H1 (cell line): ENCODE results near the gene CDC42SE2. TPM values are rescaled to one million over a fixed set of nuclear protein-coding genes. Genes with fewer than 3 reads are reported as not detected.

Source experiments
- CTCF ChIA-PET: fragments of 300-600 bp; sonication (Branson Sonifier 250); formaldehyde crosslinking; loops from one replicate; lab custom pipeline; 2021; ENCODE audit not compliant: partially characterized antibody; lab: Charles Lee
- POLR2A ChIA-PET: fragments of 300-600 bp; sonication (Branson Sonifier 250); formaldehyde crosslinking; loops from one replicate; lab custom pipeline; 2021; ENCODE audit warnings: inconsistent platforms; ENCODE audit not compliant: partially characterized antibody; lab: Charles Lee
- DNase-seq, 2 experiments: peaks; one replicate each; pipeline versions ENCODE4 v3.0.0 to v3.0.0-alpha.2; 2010 to 2022; ENCODE audit warnings: low spot score in 2 of 2, low read depth in 1 of 2, mixed read lengths in 1 of 2
- FAIRE-seq: peaks from 2 replicates; lab custom pipeline; 2011; peaks lifted over from hg19 to GRCh38; lab: Jason Lieb, UNC
- H2AFZ ChIP-seq: 2 replicates; pipeline ENCODE4 v1.8.1; 2012; ENCODE audit warnings: low read length, inconsistent platforms
- H2AK5ac ChIP-seq: 2 replicates; pipeline ENCODE4 v1.6.1; 2013; ENCODE audit warnings: low read depth, low read length
- H2BK120ac ChIP-seq: replicated peaks from 2 replicates; pipeline ENCODE3; 2013; ENCODE audit warnings: low read depth, low read length, inconsistent platforms
- H2BK12ac ChIP-seq: 2 replicates; pipeline ENCODE4 v1.6.1; 2013; ENCODE audit warnings: low read depth, low read length
- H2BK15ac ChIP-seq: 2 replicates; pipeline ENCODE4 v1.6.1; 2013; ENCODE audit warnings: low read length
- H2BK20ac ChIP-seq: 2 replicates; pipeline ENCODE4 v1.6.1; 2013; ENCODE audit warnings: low read length
- H2BK5ac ChIP-seq: 2 replicates; pipeline ENCODE4 v1.6.1; 2013; ENCODE audit warnings: low read depth, low read length
- H3K14ac ChIP-seq: 2 replicates; pipeline ENCODE4 v1.6.1; 2013; ENCODE audit warnings: inconsistent platforms; ENCODE audit not compliant: insufficient read length
- H3K18ac ChIP-seq: 2 replicates; pipeline ENCODE4 v1.6.1; 2013; ENCODE audit warnings: low read length; ENCODE audit errors: extremely low read depth
- H3K23ac ChIP-seq: 2 replicates; pipeline ENCODE4 v1.6.1; 2013; ENCODE audit warnings: inconsistent platforms; ENCODE audit not compliant: insufficient read length
- H3K23me2 ChIP-seq: 2 replicates; pipeline ENCODE4 v1.6.1; 2013; ENCODE audit warnings: low read depth, low read length
- H3K27ac ChIP-seq: 2 replicates; pipeline ENCODE4 v1.6.1; 2011; ENCODE audit warnings: low read depth, low read length, inconsistent platforms
- H3K27me3 ChIP-seq, 4 experiments: replicated peaks in 1 of 4; 1 replicate in 1 of 4; 2 replicates in 3 of 4; pipeline versions ENCODE4 v1.6.1 to v1.8.1; 2011 to 2013; ENCODE audit warnings: low read length in 3 of 4, mild to moderate bottlenecking in 3 of 4, inconsistent platforms in 2 of 4, mixed read lengths in 2 of 4, moderate library complexity in 1 of 4; ENCODE audit not compliant: control insufficient read depth in 3 of 4, insufficient read depth in 3 of 4; ENCODE audit errors: extremely low read depth in 1 of 4
- H3K36me3 ChIP-seq, 4 experiments: 2 replicates each; pipeline versions ENCODE4 v1.6.1 to v1.8.1; 2011 to 2013; ENCODE audit warnings: mild to moderate bottlenecking in 4 of 4, low read length in 3 of 4, moderate library complexity in 2 of 4, control low read depth in 1 of 4, inconsistent platforms in 1 of 4; ENCODE audit not compliant: insufficient read depth in 4 of 4, control insufficient read depth in 2 of 4
- H3K4ac ChIP-seq: replicated peaks from 2 replicates; pipeline ENCODE3; 2013; ENCODE audit warnings: low read length, low read depth, mixed read lengths, inconsistent platforms; ENCODE audit not compliant: insufficient read length
- H3K4me1 ChIP-seq, 4 experiments: replicated peaks in 1 of 4; 1 replicate in 1 of 4; 2 replicates in 3 of 4; pipeline versions ENCODE4 v1.6.1 to v1.8.1; 2011 to 2013; ENCODE audit warnings: low read length in 3 of 4, inconsistent platforms in 2 of 4, mixed read lengths in 1 of 4; ENCODE audit not compliant: insufficient read depth in 4 of 4, control insufficient read depth in 3 of 4
- H3K4me2 ChIP-seq, 2 experiments: 2 replicates each; pipeline versions ENCODE4 v1.6.1 to v1.8.1; 2011 to 2013; ENCODE audit warnings: low read depth in 2 of 2, low read length in 2 of 2, control low read depth in 1 of 2, inconsistent platforms in 1 of 2, mild to moderate bottlenecking in 1 of 2; ENCODE audit not compliant: insufficient read depth in 1 of 2
- H3K4me3 ChIP-seq, 4 experiments: fragments of 200-600, 300-600 bp in 1 of 4; sonication (generic), shearing (Covaris generic), sonication (Bioruptor Twin) in 1 of 4; 2 replicates each; pipeline versions ENCODE4 v1.5.1 to v1.8.1; 2011 to 2016; ENCODE audit warnings: low read length in 4 of 4, low read depth in 3 of 4, control low read depth in 2 of 4, inconsistent platforms in 2 of 4, mild to moderate bottlenecking in 2 of 4, mixed read lengths in 1 of 4, moderate library complexity in 1 of 4; ENCODE audit not compliant: insufficient read depth in 2 of 4; ENCODE audit errors: extremely low read depth in 1 of 4
- H3K56ac ChIP-seq: replicated peaks from 2 replicates; pipeline ENCODE3; 2013; ENCODE audit warnings: low read depth, mild to moderate bottlenecking, mixed read lengths, low read length, inconsistent platforms; ENCODE audit not compliant: insufficient read length
- H3K79me1 ChIP-seq: 2 replicates; pipeline ENCODE4 v1.6.1; 2013; ENCODE audit warnings: low read depth, low read length, control low read depth
- H3K79me2 ChIP-seq, 2 experiments: 2 replicates each; pipeline versions ENCODE4 v1.6.1 to v1.8.1; 2012 to 2013; ENCODE audit warnings: low read length in 2 of 2, mild to moderate bottlenecking in 2 of 2, inconsistent platforms in 1 of 2; ENCODE audit not compliant: insufficient read depth in 2 of 2, control insufficient read depth in 1 of 2
- H3K9ac ChIP-seq, 4 experiments: replicated peaks in 1 of 4; 1 replicate in 1 of 4; 2 replicates in 3 of 4; pipeline versions ENCODE4 v1.6.1 to v1.8.1; 2011 to 2013; ENCODE audit warnings: low read depth in 3 of 4, low read length in 3 of 4, control low read depth in 2 of 4, mild to moderate bottlenecking in 2 of 4, moderate library complexity in 2 of 4, inconsistent platforms in 1 of 4; ENCODE audit errors: extremely low read depth in 1 of 4
- H3K9me3 ChIP-seq, 2 experiments: 2 replicates each; pipeline versions ENCODE4 v1.6.1 to v1.8.1; 2012 to 2013; ENCODE audit warnings: mild to moderate bottlenecking in 2 of 2, moderate library complexity in 2 of 2, control low read depth in 1 of 2, inconsistent platforms in 1 of 2, low read depth in 1 of 2, low read length in 1 of 2, mixed read lengths in 1 of 2; ENCODE audit not compliant: insufficient read depth in 2 of 2
- H4K20me1 ChIP-seq, 2 experiments: replicated peaks in 1 of 2; 2 replicates each; pipeline versions ENCODE3 to v1.8.1; 2011 to 2013; ENCODE audit warnings: inconsistent platforms in 2 of 2, low read length in 2 of 2, mild to moderate bottlenecking in 1 of 2; ENCODE audit not compliant: insufficient read depth in 2 of 2, control insufficient read depth in 1 of 2
- H4K5ac ChIP-seq: 2 replicates; pipeline ENCODE4 v1.6.1; 2013; ENCODE audit warnings: low read length, low read depth, mixed read lengths, inconsistent platforms; ENCODE audit not compliant: insufficient read length
- H4K8ac ChIP-seq: 2 replicates; pipeline ENCODE4 v1.8.0; 2013; ENCODE audit warnings: mild to moderate bottlenecking, moderate library complexity, low read length, inconsistent platforms; ENCODE audit not compliant: insufficient read depth; ENCODE audit errors: extremely low read depth
- H4K91ac ChIP-seq: replicated peaks from 2 replicates; pipeline ENCODE3; 2013; ENCODE audit warnings: low read length, mixed read lengths, inconsistent platforms; ENCODE audit not compliant: insufficient read length
- CEBPB ChIP-seq: IDR thresholded peaks from 2 replicates; pipeline ENCODE4 v1.6.1; 2012; ENCODE audit warnings: low read depth, low read length
- MAX ChIP-seq: IDR thresholded peaks from 2 replicates; pipeline ENCODE4 v1.6.1; 2012; ENCODE audit warnings: inconsistent platforms
- WGBS, 2 experiments: shearing (Covaris generic) in 1 of 2; methylation state at CpG; one replicate each; pipeline versions ENCODE4 v1.1.6 to v1.1.7; 2013 to 2015; ENCODE audit warnings: low lambda C conversion rate in 2 of 2, mixed read lengths in 2 of 2, inconsistent platforms in 1 of 2, low coverage in 1 of 2, missing lambda C conversion rate in 1 of 2; ENCODE audit not compliant: insufficient replicate concordance in 2 of 2, insufficient coverage in 1 of 2, insufficient read length in 1 of 2; ENCODE audit errors: extremely low coverage in 1 of 2, missing lambda C conversion rate in 1 of 2; 5-methylcytosine and 5-hydroxymethylcytosine counted together
- polyA plus RNA-seq, 7 experiments: library from polyadenylated mRNA; depleted of rRNA in 3 of 7; stranded (reverse) in 5 of 7; unstranded in 2 of 7; fragments of >200 nt in 5 of 7; fragments of 200-250 nt in 2 of 7; gene quantifications; 1 replicate in 5 of 7; 2 replicates in 1 of 7; 4 replicates in 1 of 7; pipeline versions ENCODE4 v1.2.1 to v1.2.3, GENCODE V29; 2011 to 2013; ENCODE audit warnings: missing spikeins in 2 of 7, mixed read lengths in 2 of 7
- total RNA-seq: library from RNA; stranded (reverse); fragmentation: NEBNext Ultra II Directional; extraction: Animal tissue kit (Norgen Biotek cat#: 25700); gene quantifications from 2 replicates; pipeline ENCODE4 v1.2.1, GENCODE V29; 2021

Gene CDC42SE2
- total and polyA plus RNA-seq, 2 of the 8 experiments (the other 6 are each of a cell fraction or from before 2014, with no cell fraction given), result 16.7 to 30.8 TPM

DNA sequence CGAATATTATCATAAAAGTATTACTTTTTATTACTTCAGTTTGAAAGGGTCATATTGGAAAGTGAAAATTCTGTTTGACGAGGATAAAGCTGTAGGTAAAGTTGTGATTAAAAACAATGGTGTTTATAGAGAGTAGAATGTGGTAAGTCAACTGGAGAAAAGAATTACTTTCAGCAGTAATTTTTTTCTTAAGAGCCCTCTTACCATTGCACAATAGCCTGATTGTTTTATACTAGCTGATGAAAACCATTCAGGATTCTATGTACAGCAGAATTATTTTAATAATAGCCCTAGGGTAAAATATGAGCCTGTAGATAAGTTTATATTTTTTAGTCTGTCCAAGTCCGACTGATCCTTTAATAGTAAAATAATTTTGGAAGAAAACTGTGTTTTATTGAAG is 16.6 kb downstream of the CDC42SE2 start:
- Histone ChIP-seq H2AFZ (no peak overlapping the region), H2BK20ac (no peak overlapping the region), H4K5ac (no peak overlapping the region), H3K23me2 (no peaks in the 10 kb centered on the region), H2BK15ac (no peak overlapping the region), H2AK5ac (no peak overlapping the region), H3K9me3 (0 out of 4 replicates have a peak, but pooled peaks cover 0 to 5% of the 10 kb centered on the region in 2 experiments), H3K23ac (no peak overlapping the region), H3K79me1 (no peaks in the 10 kb centered on the region; the same call in 1 of the 2 replicates), H3K4ac (no peak overlapping the region), H3K27ac (no peak overlapping the region), H3K79me2 (peaks cover 0 to 66% of the 10 kb centered on the region in 2 experiments; a peak in 2 of 4 replicates), H4K91ac (no peak overlapping the region), H3K56ac (no peak overlapping the region), H3K4me2 (no peak overlapping the region), H3K36me3 (no peaks in the 10 kb centered on the region), H3K9ac (no peak overlapping the region), H4K8ac (no peak overlapping the region), H4K20me1 (no peaks in the 10 kb centered on the region), H3K4me3 (no peak overlapping the region)
- no peak for DNase-seq
- FAIRE-seq, result no peak
- WGBS, 2 experiments, result 70% methylated on average over 3 of the region's 3 CpGs; no CpG with 5 or more reads in 1 of the 2 experiments
- CTCF ChIA-PET, result interaction anchor here (0.6 kb wide), 1 partner anchor 367 kb away, joined by 3 read pairs; no protein-coding TSS in a partner anchor
- TF ChIP-seq CEBPB (0 out of 2 replicates have a peak, but pooled peaks have one; percentile 7), MAX (no peak)
- TF ChIP-seq, all 59 proteins: peak for 1
- Histone ChIP-seq H2BK12ac (no peak overlapping the region), H2BK120ac (no peak overlapping the region), H3K27me3 (no peaks in the 10 kb centered on the region), H3K18ac (no peak overlapping the region), H3K4me1 (no peaks in the 10 kb centered on the region), H2BK5ac (no peak overlapping the region), H3K14ac (no peak overlapping the region)
- POLR2A ChIA-PET, result interaction anchor here (0.8 kb wide), 1 partner anchor 16 kb away, joined by 3 read pairs; no protein-coding TSS in a partner anchor
